ENCODE results near the gene PLAU.
"Not testable (repeated sequence)": the region's sequence is repeated elsewhere in the genome, so short reads cannot be mapped to it uniquely, and the experiment has no call there.

PLAU gene

GRCh38 chr10:73948947-73949633 lies 38.2 kb downstream of the PLAU start:
- DNase-seq (ENCODE audit: low read depth in 2 of 3, low spot score in 2 of 3): no peak

- no peak for DNase-seq (ENCODE audit: low read depth in 2 of 3, low spot score in 2 of 3)
These were observed 39.4 kb downstream of the PLAU start for GRCh38 chr10:73950155-73950948.

- no peak for DNase-seq (ENCODE audit: low read depth in 2 of 3, low spot score in 2 of 3)
These were observed 42.7 kb downstream of the PLAU start for GRCh38 chr10:73953665-73954064.

- no peak for DNase-seq (ENCODE audit: low read depth in 2 of 3, low spot score in 2 of 3)
These were observed 43.8 kb downstream of the PLAU start for GRCh38 chr10:73954737-73955136.

GRCh38 chr10:73955719-73956118 lies 44.8 kb downstream of the PLAU start:
- no peak for DNase-seq (ENCODE audit: low read depth in 2 of 3, low spot score in 2 of 3)

GRCh38 chr10:73956476-73957359 lies 45.8 kb downstream of the PLAU start:
- DNase-seq (ENCODE audit: low read depth in 2 of 3, low spot score in 2 of 3): no peak

- DNase-seq (ENCODE audit: low read depth in 2 of 3, low spot score in 2 of 3): no peak
These were observed 48.7 kb downstream of the PLAU start for GRCh38 chr10:73959484-73960243.

GRCh38 chr10:73962386-73962785 lies 51.5 kb downstream of the PLAU start:
- no peak for DNase-seq (ENCODE audit: low read depth in 2 of 3, low spot score in 2 of 3)

- DNase-seq (ENCODE audit: low read depth in 2 of 3, low spot score in 2 of 3): not testable (repeated sequence)
These were observed 52.6 kb downstream of the PLAU start for GRCh38 chr10:73963533-73963932.

- DNase-seq (ENCODE audit: low read depth in 2 of 3, low spot score in 2 of 3): no peak
These were observed 53.8 kb downstream of the PLAU start for GRCh38 chr10:73964743-73965142.

GRCh38 chr10:73965267-73965889 lies 54.4 kb downstream of the PLAU start:
- not testable (repeated sequence) for DNase-seq (ENCODE audit: low read depth in 2 of 3, low spot score in 2 of 3)

GRCh38 chr10:73965890-73966768 lies 55.2 kb downstream of the PLAU start:
- DNase-seq (ENCODE audit: low read depth in 2 of 3, low spot score in 2 of 3): no peak

GRCh38 chr10:73967022-73967429 lies 56.1 kb downstream of the PLAU start:
- no peak for DNase-seq (ENCODE audit: low read depth in 2 of 3, low spot score in 2 of 3)

Data from activated CD8-positive, alpha-beta memory T cell treated with anti-CD3 and anti-CD28 coated beads for 48 hours (primary cell).